ENCODE results near the gene TRAF2.

TRAF2 gene

GRCh38 chr9:136922540-136922939, 36.2 kb downstream of the TRAF2 start:
- no peak for ATAC-seq
- TF ChIP-seq ZNF565 (CRISPR knock-in tag; conservative IDR thresholded peaks at IDR 0.05; ENCODE audit: low read depth) (no peak), ZFP3 (CRISPR knock-in tag; IDR thresholded peaks at IDR 0.05) (no peak), BACH2 (CRISPR knock-in tag; IDR thresholded peaks at IDR 0.05; ENCODE audit: borderline replicate concordance) (no peak), ZNF70 (CRISPR knock-in tag; IDR thresholded peaks at IDR 0.05) (no peak)

- no peak for ATAC-seq
- TF ChIP-seq, protein P1, sequence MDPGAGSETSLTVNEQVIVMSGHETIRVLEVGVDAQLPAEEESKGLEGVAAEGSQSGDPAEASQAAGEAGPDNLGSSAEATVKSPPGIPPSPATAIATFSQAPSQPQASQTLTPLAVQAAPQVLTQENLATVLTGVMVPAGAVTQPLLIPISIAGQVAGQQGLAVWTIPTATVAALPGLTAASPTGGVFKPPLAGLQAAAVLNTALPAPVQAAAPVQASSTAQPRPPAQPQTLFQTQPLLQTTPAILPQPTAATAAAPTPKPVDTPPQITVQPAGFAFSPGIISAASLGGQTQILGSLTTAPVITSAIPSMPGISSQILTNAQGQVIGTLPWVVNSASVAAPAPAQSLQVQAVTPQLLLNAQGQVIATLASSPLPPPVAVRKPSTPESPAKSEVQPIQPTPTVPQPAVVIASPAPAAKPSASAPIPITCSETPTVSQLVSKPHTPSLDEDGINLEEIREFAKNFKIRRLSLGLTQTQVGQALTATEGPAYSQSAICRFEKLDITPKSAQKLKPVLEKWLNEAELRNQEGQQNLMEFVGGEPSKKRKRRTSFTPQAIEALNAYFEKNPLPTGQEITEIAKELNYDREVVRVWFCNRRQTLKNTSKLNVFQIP (CRISPR knock-in tag; IDR thresholded peaks at IDR 0.05; ENCODE audit: borderline replicate concordance, low read depth), result no peak
- TF ChIP-seq ARNTL (CRISPR knock-in tag; IDR thresholded peaks at IDR 0.05; ENCODE audit: borderline replicate concordance, low read depth) (no peak), PPARA (CRISPR knock-in tag; IDR thresholded peaks at IDR 0.05; ENCODE audit: borderline replicate concordance) (no peak)
Observed at GRCh38 chr9:136923881-136924280, 37.6 kb downstream of the TRAF2 start.

- ATAC-seq, result no peak
- TF ChIP-seq, protein P2, sequence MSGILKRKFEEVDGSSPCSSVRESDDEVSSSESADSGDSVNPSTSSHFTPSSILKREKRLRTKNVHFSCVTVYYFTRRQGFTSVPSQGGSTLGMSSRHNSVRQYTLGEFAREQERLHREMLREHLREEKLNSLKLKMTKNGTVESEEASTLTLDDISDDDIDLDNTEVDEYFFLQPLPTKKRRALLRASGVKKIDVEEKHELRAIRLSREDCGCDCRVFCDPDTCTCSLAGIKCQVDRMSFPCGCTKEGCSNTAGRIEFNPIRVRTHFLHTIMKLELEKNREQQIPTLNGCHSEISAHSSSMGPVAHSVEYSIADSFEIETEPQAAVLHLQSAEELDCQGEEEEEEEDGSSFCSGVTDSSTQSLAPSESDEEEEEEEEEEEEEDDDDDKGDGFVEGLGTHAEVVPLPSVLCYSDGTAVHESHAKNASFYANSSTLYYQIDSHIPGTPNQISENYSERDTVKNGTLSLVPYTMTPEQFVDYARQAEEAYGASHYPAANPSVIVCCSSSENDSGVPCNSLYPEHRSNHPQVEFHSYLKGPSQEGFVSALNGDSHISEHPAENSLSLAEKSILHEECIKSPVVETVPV (CRISPR knock-in tag; IDR thresholded peaks at IDR 0.05), result no peak
- TF ChIP-seq, protein P3, sequence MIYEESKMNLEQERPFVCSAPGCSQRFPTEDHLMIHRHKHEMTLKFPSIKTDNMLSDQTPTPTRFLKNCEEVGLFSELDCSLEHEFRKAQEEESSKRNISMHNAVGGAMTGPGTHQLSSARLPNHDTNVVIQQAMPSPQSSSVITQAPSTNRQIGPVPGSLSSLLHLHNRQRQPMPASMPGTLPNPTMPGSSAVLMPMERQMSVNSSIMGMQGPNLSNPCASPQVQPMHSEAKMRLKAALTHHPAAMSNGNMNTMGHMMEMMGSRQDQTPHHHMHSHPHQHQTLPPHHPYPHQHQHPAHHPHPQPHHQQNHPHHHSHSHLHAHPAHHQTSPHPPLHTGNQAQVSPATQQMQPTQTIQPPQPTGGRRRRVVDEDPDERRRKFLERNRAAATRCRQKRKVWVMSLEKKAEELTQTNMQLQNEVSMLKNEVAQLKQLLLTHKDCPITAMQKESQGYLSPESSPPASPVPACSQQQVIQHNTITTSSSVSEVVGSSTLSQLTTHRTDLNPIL (CRISPR knock-in tag; IDR thresholded peaks at IDR 0.05; ENCODE audit: low read depth), result no peak
- TF ChIP-seq ESRRG (CRISPR knock-in tag; IDR thresholded peaks at IDR 0.05), result no peak
- no peak for TF ChIP-seq ZC3H10 (CRISPR knock-in tag; IDR thresholded peaks at IDR 0.05)
- TF ChIP-seq ZFP3 (CRISPR knock-in tag; IDR thresholded peaks at IDR 0.05), result no peak
- TF ChIP-seq, protein P1 (CRISPR knock-in tag; IDR thresholded peaks at IDR 0.05; ENCODE audit: borderline replicate concordance, low read depth), result no peak
- no peak for TF ChIP-seq ISL1 (CRISPR knock-in tag; IDR thresholded peaks at IDR 0.05)
- TF ChIP-seq ZNF8 (CRISPR knock-in tag; IDR thresholded peaks at IDR 0.05), result no peak
- no peak for TF ChIP-seq ZNF70 (CRISPR knock-in tag; IDR thresholded peaks at IDR 0.05)
- no peak for TF ChIP-seq PATZ1 (CRISPR knock-in tag; IDR thresholded peaks at IDR 0.05; ENCODE audit: borderline replicate concordance)
- no peak for TF ChIP-seq OSR1 (CRISPR knock-in tag; IDR thresholded peaks at IDR 0.05)
- TF ChIP-seq SNAI2 (CRISPR knock-in tag; IDR thresholded peaks at IDR 0.05), result no peak
- TF ChIP-seq TCF4 (CRISPR knock-in tag; IDR thresholded peaks at IDR 0.05; ENCODE audit: borderline replicate concordance), result no peak
- TF ChIP-seq RARB (CRISPR knock-in tag; IDR thresholded peaks at IDR 0.05), result no peak
Observed at GRCh38 chr9:136925414-136926153, 39.3 kb downstream of the TRAF2 start.

GRCh38 chr9:136926154-136926704, 39.9 kb downstream of the TRAF2 start:
- peak; percentile 44 for ATAC-seq
- TF ChIP-seq BACH2 (CRISPR knock-in tag; IDR thresholded peaks at IDR 0.05; ENCODE audit: borderline replicate concordance), result no peak
